Naive thymus-derived CD4-positive, alpha-beta T cell (primary cell): ENCODE results near the gene ATP13A3. TPM values are rescaled to one million over a fixed set of nuclear protein-coding genes. Genes with fewer than 3 reads are reported as not detected.
A peak's percentile ranks its signal among the peaks of the same experiment; 100 is the strongest.

Experiments
- ATAC-seq: fragments of 150-1000 bp; cut with Tn5 transposase; 2 replicates; pipeline ENCODE4 v1.10.0; 2021; ENCODE audit warnings: mild to moderate bottlenecking, moderate library complexity
- CTCF ChIA-PET: fragments of 350-600 bp; sonication (Branson Sonifier 250); formaldehyde crosslinking; loops from one replicate; lab custom pipeline; 2021; ENCODE audit warnings: antibody characterized with exemption; lab: Charles Lee
- POLR2A ChIA-PET: fragments of 350-600 bp; sonication (Branson Sonifier 250); formaldehyde crosslinking; loops from one replicate; lab custom pipeline; 2021; ENCODE audit warnings: antibody characterized with exemption, inconsistent platforms; lab: Charles Lee
- DNase-seq, 9 donors: peaks; one replicate each; pipeline versions ENCODE4 v3.0.0 to v3.0.0-alpha.2; 2020 to 2022; ENCODE audit warnings: mixed read lengths in 1 of 9
- H3K27ac ChIP-seq: one replicate; pipeline ENCODE4 v1.7.0; 2013; ENCODE audit warnings: mild to moderate bottlenecking, low read depth, low read length, moderate library complexity
- H3K27me3 ChIP-seq, 2 donors: one replicate each; pipeline ENCODE4 v1.7.0; 2013; ENCODE audit warnings: low read length in 2 of 2, mild to moderate bottlenecking in 2 of 2, moderate library complexity in 2 of 2; ENCODE audit not compliant: control insufficient read depth in 2 of 2, insufficient read depth in 2 of 2
- H3K36me3 ChIP-seq, 3 experiments: 1 replicate in 2 of 3; 2 replicates in 1 of 3; pipeline ENCODE4 v1.7.0; 2013; ENCODE audit warnings: low read length in 3 of 3, mild to moderate bottlenecking in 3 of 3, moderate library complexity in 1 of 3; ENCODE audit not compliant: insufficient read depth in 3 of 3, control insufficient read depth in 2 of 3
- H3K4me1 ChIP-seq, 2 donors: one replicate each; pipeline ENCODE4 v1.7.0; 2013; ENCODE audit warnings: low read length in 2 of 2, mild to moderate bottlenecking in 2 of 2, moderate library complexity in 1 of 2; ENCODE audit not compliant: control insufficient read depth in 2 of 2, insufficient read depth in 2 of 2
- H3K4me3 ChIP-seq: 2 replicates; pipeline ENCODE4 v1.7.0; 2013; ENCODE audit warnings: mild to moderate bottlenecking, low read length
- H3K9me3 ChIP-seq, 3 experiments: 1 replicate in 2 of 3; 2 replicates in 1 of 3; pipeline ENCODE4 v1.7.0; 2013; ENCODE audit warnings: low read length in 3 of 3; ENCODE audit not compliant: control insufficient read depth in 2 of 3
- H3K27ac Mint-ChIP-seq, 9 donors: one replicate each; pipeline ENCODE4 v1.8.0; 2020 to 2022; ENCODE audit warnings: mixed read lengths in 9 of 9, mild to moderate bottlenecking in 8 of 9, moderate library complexity in 5 of 9, inconsistent platforms in 2 of 9
- H3K27me3 Mint-ChIP-seq, 5 donors: one replicate each; pipeline ENCODE4 v1.8.0; 2021 to 2022; ENCODE audit warnings: mixed read lengths in 5 of 5, mild to moderate bottlenecking in 1 of 5
- H3K36me3 Mint-ChIP-seq, 5 donors: one replicate each; pipeline ENCODE4 v1.8.0; 2020 to 2022; ENCODE audit warnings: mixed read lengths in 5 of 5, mild to moderate bottlenecking in 3 of 5, inconsistent platforms in 1 of 5
- H3K4me1 Mint-ChIP-seq, 7 donors: one replicate each; pipeline ENCODE4 v1.8.0; 2020 to 2022; ENCODE audit warnings: mixed read lengths in 7 of 7, mild to moderate bottlenecking in 3 of 7, inconsistent platforms in 1 of 7
- H3K4me3 Mint-ChIP-seq, 10 donors: one replicate each; pipeline ENCODE4 v1.8.0; 2020 to 2022; ENCODE audit warnings: mild to moderate bottlenecking in 10 of 10, mixed read lengths in 10 of 10, moderate library complexity in 6 of 10, inconsistent platforms in 2 of 10
- H3K9me3 Mint-ChIP-seq, 11 donors: one replicate each; pipeline ENCODE4 v1.8.0; 2020 to 2022; ENCODE audit warnings: mixed read lengths in 11 of 11, mild to moderate bottlenecking in 4 of 11, inconsistent platforms in 1 of 11, moderate library complexity in 1 of 11
- intact Hi-C, 2 donors: fragments of 100-400 bp; cut with micrococcal nuclease; formaldehyde crosslinking; loops; one replicate each; pipeline ENCODE4 v1.15.1; 2023
- polyA plus RNA-seq, 2 donors: library from polyadenylated mRNA; unstranded; fragments of 300-500 nt; fragmentation: Illumina TruSeq; gene quantifications; one replicate each; pipeline ENCODE4 v1.2.3, GENCODE V29; 2021
- total RNA-seq, 6 experiments: library from RNA in 5 of 6; stranded (reverse) in 5 of 6; gene quantifications; 1 replicate in 5 of 6; 2 replicates in 1 of 6; pipeline ENCODE4 v1.2.3 and lab custom pipeline; 2021 to 2026

Gene ATP13A3
- total and polyA plus RNA-seq, 7 experiments from 2014 or later, result 4.6 to 81.8 (median 46.7) TPM

DNA sequence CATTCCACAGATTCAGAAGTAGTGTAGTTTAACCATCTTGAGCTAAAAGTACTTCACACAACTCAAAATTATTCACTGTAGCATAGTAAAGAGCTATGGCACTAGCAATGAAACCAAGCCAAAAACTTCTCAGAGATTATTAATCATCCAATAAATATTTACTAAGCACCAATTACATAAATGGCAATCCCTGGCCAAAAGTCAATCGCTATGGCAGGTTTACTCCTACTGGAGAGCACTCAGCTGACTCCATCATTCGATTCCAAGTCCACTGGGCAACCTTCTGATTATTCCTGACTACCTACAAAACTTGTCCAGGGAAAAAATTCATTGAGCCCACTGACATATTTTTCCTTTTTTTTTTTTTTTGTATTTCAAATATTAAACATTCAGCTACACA, 23.9 kb downstream of the ATP13A3 start:
- POLR2A ChIA-PET, result interaction anchor here (0.6 kb wide), 1 partner anchor 13 kb away, joined by 3 read pairs; no protein-coding TSS in a partner anchor
- H3K27ac ChIP-seq, result no peak overlapping the region
- Mint-ChIP-seq H3K27me3 (no peaks in the 10 kb centered on the region), H3K4me1 (peaks cover 5 to 24% (median 20%) of the 10 kb centered on the region in 7 donors), H3K9me3 (no peaks in the 10 kb centered on the region), H3K36me3 (peaks cover 0 to 16% (median 4%) of the 10 kb centered on the region in 5 donors), H3K4me3 (no peak overlapping the region), H3K27ac (no peak overlapping the region)
- no peaks in the 10 kb centered on the region for H3K9me3 ChIP-seq
- ATAC-seq (no peak), DNase-seq (no peak)
- intact Hi-C loops, result no loop called here
- CTCF ChIA-PET, result interaction anchor here (0.7 to 1.2 kb wide), 3 partner anchors 9 to 802 kb away, joined by 3 read pairs; no protein-coding TSS in a partner anchor
- H3K4me1 ChIP-seq, result peaks cover 0 to 4% of the 10 kb centered on the region in 2 donors
- H3K4me3 ChIP-seq, result no peak overlapping the region
- peaks cover 0 to 16% (median 8%) of the 10 kb centered on the region in 3 experiments for H3K36me3 ChIP-seq
- no peaks in the 10 kb centered on the region for H3K27me3 ChIP-seq

DNA sequence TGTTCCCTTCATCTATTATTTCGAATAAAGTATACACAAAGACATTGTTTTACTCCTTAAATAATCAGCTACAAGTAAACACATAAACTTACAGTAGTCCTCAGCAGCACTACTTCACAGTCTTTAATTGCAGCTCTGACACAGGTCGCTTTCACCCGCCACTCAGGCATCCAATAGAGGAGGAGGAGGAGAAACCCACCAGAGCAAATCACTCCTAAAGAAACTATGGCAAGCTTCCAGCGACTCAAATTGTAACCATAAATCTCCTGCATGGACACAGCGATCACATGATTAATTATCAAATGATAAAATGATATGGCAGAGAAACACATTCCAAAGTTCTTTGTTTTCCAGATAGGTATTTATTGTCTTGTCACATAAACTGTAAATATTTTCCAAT, 26.2 kb downstream of the ATP13A3 start:
- no peak overlapping the region for H3K27ac ChIP-seq
- Mint-ChIP-seq H3K9me3 (no peaks in the 10 kb centered on the region), H3K4me1 (peaks cover 0 to 10% (median 9%) of the 10 kb centered on the region in 7 donors), H3K36me3 (peaks cover 0 to 19% (median 4%) of the 10 kb centered on the region in 5 donors), H3K4me3 (no peak overlapping the region), H3K27me3 (no peaks in the 10 kb centered on the region), H3K27ac (no peak overlapping the region)
- H3K4me3 ChIP-seq, result no peak overlapping the region
- intact Hi-C loops, result no loop called here
- POLR2A ChIA-PET, result no interaction called here
- ATAC-seq, result no peak
- DNase-seq, result no peak
- CTCF ChIA-PET, result interaction anchor here (1.5 kb wide), 1 partner anchor 13 kb away, joined by 3 read pairs; no protein-coding TSS in a partner anchor
- no peaks in the 10 kb centered on the region for H3K9me3 ChIP-seq
- no peaks in the 10 kb centered on the region for H3K27me3 ChIP-seq
- H3K36me3 ChIP-seq, result peaks cover 0 to 16% (median 8%) of the 10 kb centered on the region in 3 experiments
- H3K4me1 ChIP-seq, result no peaks in the 10 kb centered on the region

DNA sequence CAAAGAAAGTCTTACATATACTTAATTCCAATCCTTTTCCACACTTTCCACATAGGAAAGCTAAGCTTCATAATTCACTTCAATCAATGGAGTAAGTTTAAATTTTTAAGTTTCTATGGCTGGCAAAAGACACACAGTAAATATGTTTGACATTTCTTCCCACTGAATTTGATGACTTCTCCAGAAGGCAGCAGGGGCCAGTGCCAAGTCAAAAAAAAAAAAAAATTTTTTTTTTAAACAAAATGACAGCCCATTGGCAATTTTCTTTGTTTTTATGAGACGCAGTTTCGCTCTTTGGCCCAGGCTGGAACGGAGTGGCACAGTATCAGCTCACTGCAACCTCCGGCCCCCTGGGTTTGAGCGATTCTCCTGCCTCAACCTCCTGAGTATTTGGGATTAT, 28.7 kb downstream of the ATP13A3 start:
- Histone ChIP-seq H3K4me3 (no peak overlapping the region), H3K27me3 (no peaks in the 10 kb centered on the region), H3K36me3 (peaks cover 0 to 27% (median 16%) of the 10 kb centered on the region in 3 experiments), H3K9me3 (no peaks in the 10 kb centered on the region), H3K4me1 (no peaks in the 10 kb centered on the region), H3K27ac (no peak overlapping the region)
- peaks cover 0 to 34% (median 4%) of the 10 kb centered on the region in 5 donors for H3K36me3 Mint-ChIP-seq
- H3K4me1 Mint-ChIP-seq, result no peaks in the 10 kb centered on the region
- intact Hi-C loops, result no loop called here
- H3K4me3 Mint-ChIP-seq, result no peak overlapping the region
- no peaks in the 10 kb centered on the region for H3K27me3 Mint-ChIP-seq
- H3K9me3 Mint-ChIP-seq, result no peaks in the 10 kb centered on the region
- no peak overlapping the region for H3K27ac Mint-ChIP-seq
- POLR2A ChIA-PET, result no interaction called here
- DNase-seq, result no peak
- ATAC-seq, result no peak
- CTCF ChIA-PET, result interaction anchor here (0.7 kb wide), 1 partner anchor 114 kb away, joined by 3 read pairs; no protein-coding TSS in a partner anchor

DNA sequence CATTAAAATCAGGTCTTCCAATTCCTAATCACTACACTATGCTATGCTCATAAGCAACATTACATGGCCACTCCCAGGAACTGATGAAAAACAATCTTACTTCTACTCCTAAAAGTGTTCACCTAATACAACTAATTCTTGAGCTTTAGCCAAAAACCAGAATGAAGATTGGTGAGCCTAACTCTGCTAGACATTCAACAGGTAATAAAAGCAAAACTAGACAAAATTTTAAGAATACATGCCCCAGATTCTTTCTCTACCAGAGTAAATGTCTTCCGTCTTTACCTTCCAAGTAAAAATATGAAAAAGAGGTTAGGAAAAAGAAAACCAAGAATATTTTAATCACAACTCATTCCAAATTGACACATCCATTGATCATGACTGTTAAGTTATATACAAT, 31.3 kb downstream of the ATP13A3 start:
- ATAC-seq, result no peak
- no peaks in the 10 kb centered on the region for H3K9me3 Mint-ChIP-seq
- no peaks in the 10 kb centered on the region for H3K27me3 Mint-ChIP-seq
- POLR2A ChIA-PET, result no interaction called here
- peaks cover 0 to 31% (median 16%) of the 10 kb centered on the region in 3 experiments for H3K36me3 ChIP-seq
- no peak overlapping the region for H3K27ac ChIP-seq
- peaks cover 6 to 49% (median 24%) of the 10 kb centered on the region in 5 donors for H3K36me3 Mint-ChIP-seq
- no peak overlapping the region for H3K4me3 ChIP-seq
- H3K4me1 ChIP-seq, result no peaks in the 10 kb centered on the region
- no peaks in the 10 kb centered on the region for H3K27me3 ChIP-seq
- DNase-seq, result no peak
- no peaks in the 10 kb centered on the region for H3K9me3 ChIP-seq
- CTCF ChIA-PET, result no interaction called here
- no peak overlapping the region for H3K27ac Mint-ChIP-seq
- intact Hi-C loops, result no loop called here
- H3K4me1 Mint-ChIP-seq, result peaks cover 0 to 4% (median 0%) of the 10 kb centered on the region in 7 donors
- no peak overlapping the region for H3K4me3 Mint-ChIP-seq

DNA sequence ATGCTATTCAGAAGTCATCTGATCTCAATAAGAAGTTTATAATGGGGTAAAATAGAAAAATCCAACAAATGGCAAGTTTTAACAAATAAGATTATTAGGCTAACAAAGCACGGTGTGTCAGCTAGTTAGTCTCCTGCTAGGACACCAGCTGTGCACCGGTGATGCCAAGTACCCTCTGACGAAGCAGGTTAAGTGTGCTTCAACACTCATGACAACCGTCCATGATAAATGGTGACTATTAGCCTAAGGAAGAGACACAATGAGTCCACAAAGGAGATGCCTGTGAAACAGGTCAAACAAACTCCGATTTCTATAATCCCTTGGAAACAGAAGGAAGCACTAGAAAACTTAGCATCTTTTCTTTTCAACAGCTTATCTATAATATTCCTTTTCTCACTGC, 36.5 kb downstream of the ATP13A3 start:
- H3K27me3 ChIP-seq, result no peaks in the 10 kb centered on the region
- no peaks in the 10 kb centered on the region for H3K27me3 Mint-ChIP-seq
- no peaks in the 10 kb centered on the region for H3K9me3 Mint-ChIP-seq
- peaks cover 0 to 9% (median 0%) of the 10 kb centered on the region in 7 donors for H3K4me1 Mint-ChIP-seq
- DNase-seq (no peak), ATAC-seq (no peak)
- POLR2A ChIA-PET, result no interaction called here
- no peaks in the 10 kb centered on the region for H3K4me1 ChIP-seq
- H3K36me3 ChIP-seq, result peaks cover 4 to 54% (median 7%) of the 10 kb centered on the region in 3 experiments
- H3K4me3 Mint-ChIP-seq, result no peak overlapping the region
- H3K27ac ChIP-seq, result no peak overlapping the region
- intact Hi-C loops, result no loop called here
- CTCF ChIA-PET, result interaction anchor here (1.2 kb wide), 1 partner anchor 22 kb away, joined by 3 read pairs; no protein-coding TSS in a partner anchor
- H3K4me3 ChIP-seq, result no peak overlapping the region
- H3K36me3 Mint-ChIP-seq, result peaks cover 9 to 68% (median 33%) of the 10 kb centered on the region in 5 donors
- peak overlapping the region in 1 of 9 donors; percentile 32 for H3K27ac Mint-ChIP-seq
- no peaks in the 10 kb centered on the region for H3K9me3 ChIP-seq

- Histone ChIP-seq H3K27me3 (no peaks in the 10 kb centered on the region), H3K4me3 (no peak overlapping the region), H3K4me1 (no peaks in the 10 kb centered on the region), H3K36me3 (peaks cover 4 to 54% (median 7%) of the 10 kb centered on the region in 3 experiments), H3K27ac (no peak overlapping the region), H3K9me3 (no peaks in the 10 kb centered on the region)
- ChIA-PET CTCF (interaction anchor here (1.2 kb wide), 1 partner anchor 22 kb away, joined by 3 read pairs; no protein-coding TSS in a partner anchor), POLR2A (interaction anchor here (0.6 kb wide), 1 partner anchor 13 kb away, joined by 3 read pairs; no protein-coding TSS in a partner anchor)
- H3K27me3 Mint-ChIP-seq, result no peaks in the 10 kb centered on the region
- peaks cover 9 to 70% (median 37%) of the 10 kb centered on the region in 5 donors for H3K36me3 Mint-ChIP-seq
- intact Hi-C loops, result no loop called here
- H3K4me1 Mint-ChIP-seq, result peaks cover 0 to 9% (median 0%) of the 10 kb centered on the region in 7 donors
- H3K27ac Mint-ChIP-seq, result no peak overlapping the region
- H3K9me3 Mint-ChIP-seq, result no peaks in the 10 kb centered on the region
- no peak for ATAC-seq
- H3K4me3 Mint-ChIP-seq, result no peak overlapping the region
- no peak for DNase-seq
Measured at GRCh38 chr3:194449913-194450312, 36.9 kb downstream of the ATP13A3 start.
